GM23338 (cell line): ENCODE measurements around the gene CTBP2. TPM values are rescaled to one million over a fixed set of nuclear protein-coding genes. Genes with fewer than 3 reads are reported as not detected.
A peak's percentile ranks its signal among the peaks of the same experiment; 100 is the strongest.

Source experiments
- ATAC-seq: fragments of 200-7000 bp; cut with Tn5 transposase; 3 replicates; pipeline ENCODE4 v1.9.1; 2020
- DNase-seq: peaks from one replicate; pipeline ENCODE4 v3.0.0-alpha.2; 2015; ENCODE audit warnings: low spot score
- H2AFZ ChIP-seq: fragments of 200-600 bp; sonication (generic); 2 replicates; pipeline ENCODE4 v1.8.0; 2016; ENCODE audit warnings: antibody characterized with exemption, mild to moderate bottlenecking, moderate library complexity
- H3F3A ChIP-seq: fragments of 200-600 bp; sonication (generic); replicated peaks from 2 replicates; pipeline ENCODE4 v1.8.0; 2017; ENCODE audit warnings: antibody characterized with exemption, mixed run types, low read depth
- H3K27ac ChIP-seq: fragments of 200-600 bp; sonication (generic); 2 replicates; pipeline ENCODE4 v1.6.1; 2016; ENCODE audit warnings: low read depth
- H3K27me3 ChIP-seq: fragments of 200-600 bp; sonication (generic); 2 replicates; pipeline ENCODE4 v1.8.0; 2016; ENCODE audit warnings: mild to moderate bottlenecking, mixed run types, moderate library complexity; ENCODE audit not compliant: insufficient read depth
- H3K36me3 ChIP-seq: fragments of 200-600 bp; sonication (generic); 2 replicates; pipeline ENCODE4 v1.8.0; 2016; ENCODE audit warnings: mild to moderate bottlenecking; ENCODE audit not compliant: insufficient read depth
- H3K4me1 ChIP-seq: fragments of 200-600 bp; sonication (generic); 2 replicates; pipeline ENCODE4 v1.8.0; 2016; ENCODE audit warnings: mild to moderate bottlenecking, moderate library complexity; ENCODE audit not compliant: insufficient read depth
- H3K4me2 ChIP-seq: fragments of 200-600 bp; sonication (generic); 2 replicates; pipeline ENCODE4 v1.7.1; 2017; ENCODE audit warnings: mixed run types
- H3K4me3 ChIP-seq: fragments of 200-600 bp; sonication (generic); 2 replicates; pipeline ENCODE4 v1.6.1; 2016; ENCODE audit warnings: mixed run types
- H3K79me2 ChIP-seq: fragments of 200-600 bp; sonication (generic); replicated peaks from 2 replicates; pipeline ENCODE4 v1.8.0; 2017; ENCODE audit warnings: mild to moderate bottlenecking; ENCODE audit not compliant: insufficient read depth
- H3K9me2 ChIP-seq: fragments of 200-600 bp; sonication (generic); 2 replicates; pipeline ENCODE4 v1.8.0; 2017; ENCODE audit not compliant: insufficient read depth
- H4K20me1 ChIP-seq: fragments of 200-600 bp; sonication (generic); replicated peaks from 2 replicates; pipeline ENCODE4 v1.8.0; 2017; ENCODE audit warnings: mild to moderate bottlenecking; ENCODE audit not compliant: insufficient read depth
- H3K27ac Mint-ChIP-seq: 2 replicates; pipeline ENCODE4 v1.8.0; 2020; ENCODE audit warnings: inconsistent platforms, mild to moderate bottlenecking, moderate library complexity, mixed read lengths
- H3K27me3 Mint-ChIP-seq: 3 replicates; pipeline ENCODE4 v1.8.0; 2022; ENCODE audit warnings: low read depth, mild to moderate bottlenecking, moderate library complexity, mixed read lengths, inconsistent platforms; ENCODE audit not compliant: insufficient read depth, poor library complexity
- H3K36me3 Mint-ChIP-seq: 3 replicates; pipeline ENCODE4 v1.8.0; 2021; ENCODE audit warnings: low read depth, mild to moderate bottlenecking, inconsistent platforms, moderate library complexity, mixed read lengths
- H3K4me1 Mint-ChIP-seq: 3 replicates; pipeline ENCODE4 v1.8.0; 2020; ENCODE audit warnings: mild to moderate bottlenecking, inconsistent platforms, mixed read lengths
- H3K4me3 Mint-ChIP-seq: 3 replicates; pipeline ENCODE4 v1.8.0; 2021; ENCODE audit warnings: moderate library complexity, mild to moderate bottlenecking, inconsistent platforms, mixed read lengths
- H3K9me3 Mint-ChIP-seq: 3 replicates; pipeline ENCODE4 v1.8.0; 2020; ENCODE audit warnings: moderate library complexity, mild to moderate bottlenecking, inconsistent platforms, mixed read lengths
- CREB1 ChIP-seq: fragments of 250-450 bp; sonication (Bioruptor Pico); IDR thresholded peaks from 2 replicates; pipeline ENCODE4 v1.5.0; 2020; ENCODE audit warnings: low read depth, mild to moderate bottlenecking, moderate library complexity
- EZH2 ChIP-seq: fragments of 200-600 bp; sonication (generic); IDR thresholded peaks from one replicate; pipeline ENCODE4 v1.8.0; 2017; ENCODE audit warnings: antibody characterized with exemption, mild to moderate bottlenecking, low read depth; ENCODE audit not compliant: unreplicated experiment
- EZH2phosphoT487 ChIP-seq: fragments of 200-600 bp; sonication (generic); IDR thresholded peaks from one replicate; pipeline ENCODE4 v1.8.1; 2018; ENCODE audit warnings: antibody characterized with exemption; ENCODE audit not compliant: unreplicated experiment
- JUNB ChIP-seq: IDR thresholded peaks from one replicate; pipeline ENCODE4 v1.6.1; 2016; ENCODE audit warnings: antibody characterized with exemption; ENCODE audit not compliant: unreplicated experiment
- NANOG ChIP-seq: IDR thresholded peaks from 2 replicates; pipeline ENCODE4 v1.6.1; 2016; ENCODE audit warnings: antibody characterized with exemption, borderline replicate concordance
- POLR2AphosphoS5 ChIP-seq: IDR thresholded peaks from 2 replicates; pipeline ENCODE4 v1.6.1; 2016; ENCODE audit warnings: antibody characterized with exemption, low read depth
- STAT1 ChIP-seq: IDR thresholded peaks from one replicate; pipeline ENCODE4 v1.6.1; 2016; ENCODE audit warnings: antibody characterized with exemption; ENCODE audit not compliant: unreplicated experiment
- ZNF114 ChIP-seq: fragments of 250-450 bp; sonication (Bioruptor Pico); IDR thresholded peaks from 2 replicates; pipeline ENCODE4 v1.5.0; 2020; ENCODE audit warnings: mild to moderate bottlenecking, moderate library complexity
- ZNF331 ChIP-seq: fragments of 250-450 bp; sonication (Bioruptor Pico); IDR thresholded peaks from 2 replicates; pipeline ENCODE4 v1.5.0; 2020; ENCODE audit warnings: low read depth, mild to moderate bottlenecking, moderate library complexity
- polyA plus RNA-seq: library from polyadenylated mRNA; unstranded; fragments of >200 nt; fragmentation: Nextera tagmentation; extraction: Ambion mirVana; gene quantifications from 2 replicates; pipeline ENCODE4 v1.2.1, GENCODE V29; 2016
- total RNA-seq: library from RNA; depleted of rRNA; stranded (reverse); fragments of >200 nt; shearing (Covaris generic); gene quantifications from 2 replicates; pipeline ENCODE4 v1.2.3, GENCODE V29; 2014
- TF ChIP-seq, protein P1 (sequence below): fragments of 250-450 bp; sonication (Bioruptor Pico); IDR thresholded peaks from 2 replicates; pipeline ENCODE4 v1.5.0; 2020; ENCODE audit warnings: mild to moderate bottlenecking, moderate library complexity
- TF ChIP-seq, protein P2 (sequence below): IDR thresholded peaks from 2 replicates; pipeline ENCODE4 v1.6.1; 2016; ENCODE audit warnings: antibody characterized with exemption
- TF ChIP-seq, protein P3 (sequence below), 2 experiments: fragments of 200-600 bp in 1 of 2; sonication (generic) in 1 of 2; conservative IDR thresholded peaks; 2 replicates each; pipeline versions ENCODE4 v1.5.1 to v1.6.1; 2016 to 2017; ENCODE audit warnings: antibody characterized with exemption in 2 of 2, low read depth in 2 of 2, mild to moderate bottlenecking in 2 of 2, moderate library complexity in 1 of 2
- TF ChIP-seq, protein P4 (sequence below): IDR thresholded peaks from one replicate; pipeline ENCODE4 v1.6.1; 2018; ENCODE audit warnings: antibody characterized with exemption; ENCODE audit not compliant: unreplicated experiment

The CTBP2 gene
- total and polyA plus RNA-seq, 2 experiments from 2014 or later: 133 to 265 TPM

DNA sequence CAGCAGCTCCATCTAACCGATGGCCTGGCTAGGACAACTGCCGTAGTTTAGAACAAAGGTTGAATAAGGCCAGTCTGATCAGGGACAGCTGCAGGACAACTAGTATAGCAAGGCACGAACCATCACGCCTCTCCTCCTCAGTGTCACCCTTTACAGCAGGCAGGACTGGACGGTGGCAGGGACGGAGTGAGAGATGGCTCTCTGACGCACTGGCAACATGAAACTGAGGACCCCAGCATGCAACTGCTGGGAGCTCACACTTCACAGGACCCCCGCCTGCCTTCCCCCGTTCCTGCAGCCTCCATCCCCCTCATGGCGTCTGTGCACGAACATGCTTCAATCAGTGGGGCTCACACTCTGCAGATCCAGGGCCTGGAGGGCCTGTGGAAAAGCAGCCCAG is 164.8 kb downstream of the CTBP2 start:
- H3K27ac Mint-ChIP-seq: peak overlapping the region; percentile 65; the same call in 1 of the 2 replicates
- no peak overlapping the region for H3K4me3 Mint-ChIP-seq

More for the DNA sequence above, 164.8 kb downstream of the CTBP2 start:
- Histone ChIP-seq H2AFZ (no peak overlapping the region), H3K4me2 (no peak overlapping the region), H3K36me3 (peaks cover 31% of the 10 kb centered on the region), H3K27ac (peak overlapping the region; percentile 59; the same call in 1 of the 2 replicates), H3K27me3 (no peaks in the 10 kb centered on the region), H3K79me2 (peaks cover 5% of the 10 kb centered on the region), H3F3A (peaks cover 47% of the 10 kb centered on the region), H3K4me3 (no peak overlapping the region), H3K4me1 (no peaks in the 10 kb centered on the region; the same call in 1 of the 2 replicates), H4K20me1 (peaks cover 30% of the 10 kb centered on the region), H3K9me2 (no peaks in the 10 kb centered on the region)
- peaks cover 66% of the 10 kb centered on the region for H3K27me3 Mint-ChIP-seq
- peaks cover 2% of the 10 kb centered on the region; the same call in 1 of the 3 replicates for H3K4me1 Mint-ChIP-seq
- H3K36me3 Mint-ChIP-seq: peaks cover 100% of the 10 kb centered on the region
- DNase-seq: no peak
- ATAC-seq: no peak
- TF ChIP-seq ZNF114 (CRISPR knock-in tag): no peak
- no peak for TF ChIP-seq CREB1
- no peak for TF ChIP-seq EZH2phosphoT487
- no peak for TF ChIP-seq ZNF331 (CRISPR knock-in tag)
- TF ChIP-seq, protein P1, sequence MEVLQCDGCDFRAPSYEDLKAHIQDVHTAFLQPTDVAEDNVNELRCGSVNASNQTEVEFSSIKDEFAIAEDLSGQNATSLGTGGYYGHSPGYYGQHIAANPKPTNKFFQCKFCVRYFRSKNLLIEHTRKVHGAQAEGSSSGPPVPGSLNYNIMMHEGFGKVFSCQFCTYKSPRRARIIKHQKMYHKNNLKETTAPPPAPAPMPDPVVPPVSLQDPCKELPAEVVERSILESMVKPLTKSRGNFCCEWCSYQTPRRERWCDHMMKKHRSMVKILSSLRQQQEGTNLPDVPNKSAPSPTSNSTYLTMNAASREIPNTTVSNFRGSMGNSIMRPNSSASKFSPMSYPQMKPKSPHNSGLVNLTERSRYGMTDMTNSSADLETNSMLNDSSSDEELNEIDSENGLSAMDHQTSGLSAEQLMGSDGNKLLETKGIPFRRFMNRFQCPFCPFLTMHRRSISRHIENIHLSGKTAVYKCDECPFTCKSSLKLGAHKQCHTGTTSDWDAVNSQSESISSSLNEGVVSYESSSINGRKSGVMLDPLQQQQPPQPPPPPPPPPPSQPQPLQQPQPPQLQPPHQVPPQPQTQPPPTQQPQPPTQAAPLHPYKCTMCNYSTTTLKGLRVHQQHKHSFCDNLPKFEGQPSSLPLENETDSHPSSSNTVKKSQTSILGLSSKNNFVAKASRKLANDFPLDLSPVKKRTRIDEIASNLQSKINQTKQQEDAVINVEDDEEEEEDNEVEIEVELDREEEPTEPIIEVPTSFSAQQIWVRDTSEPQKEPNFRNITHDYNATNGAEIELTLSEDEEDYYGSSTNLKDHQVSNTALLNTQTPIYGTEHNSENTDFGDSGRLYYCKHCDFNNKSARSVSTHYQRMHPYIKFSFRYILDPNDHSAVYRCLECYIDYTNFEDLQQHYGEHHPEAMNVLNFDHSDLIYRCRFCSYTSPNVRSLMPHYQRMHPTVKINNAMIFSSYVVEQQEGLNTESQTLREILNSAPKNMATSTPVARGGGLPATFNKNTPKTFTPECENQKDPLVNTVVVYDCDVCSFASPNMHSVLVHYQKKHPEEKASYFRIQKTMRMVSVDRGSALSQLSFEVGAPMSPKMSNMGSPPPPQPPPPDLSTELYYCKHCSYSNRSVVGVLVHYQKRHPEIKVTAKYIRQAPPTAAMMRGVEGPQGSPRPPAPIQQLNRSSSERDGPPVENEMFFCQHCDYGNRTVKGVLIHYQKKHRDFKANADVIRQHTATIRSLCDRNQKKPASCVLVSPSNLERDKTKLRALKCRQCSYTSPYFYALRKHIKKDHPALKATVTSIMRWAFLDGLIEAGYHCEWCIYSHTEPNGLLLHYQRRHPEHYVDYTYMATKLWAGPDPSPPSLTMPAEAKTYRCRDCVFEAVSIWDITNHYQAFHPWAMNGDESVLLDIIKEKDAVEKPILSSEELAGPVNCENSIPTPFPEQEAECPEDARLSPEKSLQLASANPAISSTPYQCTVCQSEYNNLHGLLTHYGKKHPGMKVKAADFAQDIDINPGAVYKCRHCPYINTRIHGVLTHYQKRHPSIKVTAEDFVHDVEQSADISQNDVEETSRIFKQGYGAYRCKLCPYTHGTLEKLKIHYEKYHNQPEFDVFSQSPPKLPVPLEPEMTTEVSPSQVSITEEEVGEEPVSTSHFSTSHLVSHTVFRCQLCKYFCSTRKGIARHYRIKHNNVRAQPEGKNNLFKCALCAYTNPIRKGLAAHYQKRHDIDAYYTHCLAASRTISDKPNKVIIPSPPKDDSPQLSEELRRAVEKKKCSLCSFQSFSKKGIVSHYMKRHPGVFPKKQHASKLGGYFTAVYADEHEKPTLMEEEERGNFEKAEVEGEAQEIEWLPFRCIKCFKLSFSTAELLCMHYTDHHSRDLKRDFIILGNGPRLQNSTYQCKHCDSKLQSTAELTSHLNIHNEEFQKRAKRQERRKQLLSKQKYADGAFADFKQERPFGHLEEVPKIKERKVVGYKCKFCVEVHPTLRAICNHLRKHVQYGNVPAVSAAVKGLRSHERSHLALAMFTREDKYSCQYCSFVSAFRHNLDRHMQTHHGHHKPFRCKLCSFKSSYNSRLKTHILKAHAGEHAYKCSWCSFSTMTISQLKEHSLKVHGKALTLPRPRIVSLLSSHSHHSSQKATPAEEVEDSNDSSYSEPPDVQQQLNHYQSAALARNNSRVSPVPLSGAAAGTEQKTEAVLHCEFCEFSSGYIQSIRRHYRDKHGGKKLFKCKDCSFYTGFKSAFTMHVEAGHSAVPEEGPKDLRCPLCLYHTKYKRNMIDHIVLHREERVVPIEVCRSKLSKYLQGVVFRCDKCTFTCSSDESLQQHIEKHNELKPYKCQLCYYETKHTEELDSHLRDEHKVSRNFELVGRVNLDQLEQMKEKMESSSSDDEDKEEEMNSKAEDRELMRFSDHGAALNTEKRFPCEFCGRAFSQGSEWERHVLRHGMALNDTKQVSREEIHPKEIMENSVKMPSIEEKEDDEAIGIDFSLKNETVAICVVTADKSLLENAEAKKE (CRISPR knock-in tag): no peak
- TF ChIP-seq, protein P2, sequence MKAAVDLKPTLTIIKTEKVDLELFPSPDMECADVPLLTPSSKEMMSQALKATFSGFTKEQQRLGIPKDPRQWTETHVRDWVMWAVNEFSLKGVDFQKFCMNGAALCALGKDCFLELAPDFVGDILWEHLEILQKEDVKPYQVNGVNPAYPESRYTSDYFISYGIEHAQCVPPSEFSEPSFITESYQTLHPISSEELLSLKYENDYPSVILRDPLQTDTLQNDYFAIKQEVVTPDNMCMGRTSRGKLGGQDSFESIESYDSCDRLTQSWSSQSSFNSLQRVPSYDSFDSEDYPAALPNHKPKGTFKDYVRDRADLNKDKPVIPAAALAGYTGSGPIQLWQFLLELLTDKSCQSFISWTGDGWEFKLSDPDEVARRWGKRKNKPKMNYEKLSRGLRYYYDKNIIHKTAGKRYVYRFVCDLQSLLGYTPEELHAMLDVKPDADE: no peak
- no peak for TF ChIP-seq JUNB
- no peak for TF ChIP-seq POLR2AphosphoS5
- TF ChIP-seq NANOG: no peak
- TF ChIP-seq, protein P3, sequence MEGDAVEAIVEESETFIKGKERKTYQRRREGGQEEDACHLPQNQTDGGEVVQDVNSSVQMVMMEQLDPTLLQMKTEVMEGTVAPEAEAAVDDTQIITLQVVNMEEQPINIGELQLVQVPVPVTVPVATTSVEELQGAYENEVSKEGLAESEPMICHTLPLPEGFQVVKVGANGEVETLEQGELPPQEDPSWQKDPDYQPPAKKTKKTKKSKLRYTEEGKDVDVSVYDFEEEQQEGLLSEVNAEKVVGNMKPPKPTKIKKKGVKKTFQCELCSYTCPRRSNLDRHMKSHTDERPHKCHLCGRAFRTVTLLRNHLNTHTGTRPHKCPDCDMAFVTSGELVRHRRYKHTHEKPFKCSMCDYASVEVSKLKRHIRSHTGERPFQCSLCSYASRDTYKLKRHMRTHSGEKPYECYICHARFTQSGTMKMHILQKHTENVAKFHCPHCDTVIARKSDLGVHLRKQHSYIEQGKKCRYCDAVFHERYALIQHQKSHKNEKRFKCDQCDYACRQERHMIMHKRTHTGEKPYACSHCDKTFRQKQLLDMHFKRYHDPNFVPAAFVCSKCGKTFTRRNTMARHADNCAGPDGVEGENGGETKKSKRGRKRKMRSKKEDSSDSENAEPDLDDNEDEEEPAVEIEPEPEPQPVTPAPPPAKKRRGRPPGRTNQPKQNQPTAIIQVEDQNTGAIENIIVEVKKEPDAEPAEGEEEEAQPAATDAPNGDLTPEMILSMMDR (conservative IDR thresholded peaks at IDR 0.05; ENCODE audit: low read depth in 2 of 2): no peak
- TF ChIP-seq STAT1: no peak
- TF ChIP-seq, protein P4, sequence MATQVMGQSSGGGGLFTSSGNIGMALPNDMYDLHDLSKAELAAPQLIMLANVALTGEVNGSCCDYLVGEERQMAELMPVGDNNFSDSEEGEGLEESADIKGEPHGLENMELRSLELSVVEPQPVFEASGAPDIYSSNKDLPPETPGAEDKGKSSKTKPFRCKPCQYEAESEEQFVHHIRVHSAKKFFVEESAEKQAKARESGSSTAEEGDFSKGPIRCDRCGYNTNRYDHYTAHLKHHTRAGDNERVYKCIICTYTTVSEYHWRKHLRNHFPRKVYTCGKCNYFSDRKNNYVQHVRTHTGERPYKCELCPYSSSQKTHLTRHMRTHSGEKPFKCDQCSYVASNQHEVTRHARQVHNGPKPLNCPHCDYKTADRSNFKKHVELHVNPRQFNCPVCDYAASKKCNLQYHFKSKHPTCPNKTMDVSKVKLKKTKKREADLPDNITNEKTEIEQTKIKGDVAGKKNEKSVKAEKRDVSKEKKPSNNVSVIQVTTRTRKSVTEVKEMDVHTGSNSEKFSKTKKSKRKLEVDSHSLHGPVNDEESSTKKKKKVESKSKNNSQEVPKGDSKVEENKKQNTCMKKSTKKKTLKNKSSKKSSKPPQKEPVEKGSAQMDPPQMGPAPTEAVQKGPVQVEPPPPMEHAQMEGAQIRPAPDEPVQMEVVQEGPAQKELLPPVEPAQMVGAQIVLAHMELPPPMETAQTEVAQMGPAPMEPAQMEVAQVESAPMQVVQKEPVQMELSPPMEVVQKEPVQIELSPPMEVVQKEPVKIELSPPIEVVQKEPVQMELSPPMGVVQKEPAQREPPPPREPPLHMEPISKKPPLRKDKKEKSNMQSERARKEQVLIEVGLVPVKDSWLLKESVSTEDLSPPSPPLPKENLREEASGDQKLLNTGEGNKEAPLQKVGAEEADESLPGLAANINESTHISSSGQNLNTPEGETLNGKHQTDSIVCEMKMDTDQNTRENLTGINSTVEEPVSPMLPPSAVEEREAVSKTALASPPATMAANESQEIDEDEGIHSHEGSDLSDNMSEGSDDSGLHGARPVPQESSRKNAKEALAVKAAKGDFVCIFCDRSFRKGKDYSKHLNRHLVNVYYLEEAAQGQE: no peak
- TF ChIP-seq EZH2: no peak
- peaks cover 3% of the 10 kb centered on the region; the same call in 2 of the 3 replicates for H3K9me3 Mint-ChIP-seq
